NOMO-1 treated with DMSO at 0.1 percent for 48 hours (cell line): ENCODE results near the gene PDPN.
"Not testable (repeated sequence)": the region's sequence is repeated elsewhere in the genome, so short reads cannot be mapped to it uniquely, and the experiment has no call there.

Experiments used
- DNase-seq: peaks from one replicate; lab custom pipeline; 2025; ENCODE audit not compliant: unreplicated experiment; lab: John Stamatoyannopoulos, UW

Gene PDPN, protein sequence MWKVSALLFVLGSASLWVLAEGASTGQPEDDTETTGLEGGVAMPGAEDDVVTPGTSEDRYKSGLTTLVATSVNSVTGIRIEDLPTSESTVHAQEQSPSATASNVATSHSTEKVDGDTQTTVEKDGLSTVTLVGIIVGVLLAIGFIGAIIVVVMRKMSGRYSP

GRCh38 chr1:13583595-13583965 lies at the start of gene PDPN:
Gene PDPN (plus strand): TSS chr1:13583832. CDS start chr1:13584034, 202 bp downstream.
- no peak for DNase-seq

- DNase-seq = no peak
Observed at GRCh38 chr1:13535227-13535626, 48.4 kb upstream of the PDPN start.

DNA sequence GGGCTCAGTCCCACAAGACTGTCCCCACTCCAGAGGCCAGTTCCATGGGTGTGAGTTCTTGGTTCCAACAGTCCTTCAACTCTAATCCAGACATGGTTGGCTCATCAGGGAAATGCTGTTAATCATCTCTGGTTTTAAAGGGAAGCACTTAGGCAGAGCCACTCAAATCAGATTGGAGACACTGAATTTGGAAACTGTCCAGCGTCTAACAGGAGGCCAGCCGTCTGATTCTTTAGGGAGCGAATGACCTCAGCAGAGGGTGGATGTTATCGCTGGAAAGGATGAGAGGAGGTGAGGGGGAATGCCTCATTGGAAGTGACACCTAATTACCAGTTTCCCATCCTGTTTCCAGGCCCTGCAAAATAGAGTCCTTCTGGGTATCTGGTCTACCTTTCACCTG lies 47.1 kb upstream of the PDPN start:
- no peak for DNase-seq

DNA sequence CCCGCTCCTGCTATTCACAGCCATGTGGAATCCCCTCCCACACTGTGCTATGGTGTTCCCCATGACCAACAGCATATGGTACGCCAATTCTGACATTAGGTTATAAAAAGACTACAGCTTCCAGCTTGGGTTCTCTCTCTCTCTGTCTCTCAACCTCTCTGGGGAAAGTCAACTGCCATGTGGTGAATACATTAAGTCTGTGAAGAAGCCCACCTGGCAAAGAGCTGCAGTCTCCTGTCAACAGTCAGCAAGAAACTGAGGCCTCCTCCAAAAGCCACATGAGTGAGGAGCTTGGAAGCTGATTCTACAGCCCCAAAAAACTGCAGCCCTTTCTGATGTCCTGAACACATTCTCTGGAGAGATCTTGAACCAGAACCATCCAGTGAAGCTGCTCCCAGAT lies 44.8 kb upstream of the PDPN start:
- DNase-seq = no peak

GRCh38 chr1:13539683-13540082 lies 43.9 kb upstream of the PDPN start:
- no peak for DNase-seq

DNA sequence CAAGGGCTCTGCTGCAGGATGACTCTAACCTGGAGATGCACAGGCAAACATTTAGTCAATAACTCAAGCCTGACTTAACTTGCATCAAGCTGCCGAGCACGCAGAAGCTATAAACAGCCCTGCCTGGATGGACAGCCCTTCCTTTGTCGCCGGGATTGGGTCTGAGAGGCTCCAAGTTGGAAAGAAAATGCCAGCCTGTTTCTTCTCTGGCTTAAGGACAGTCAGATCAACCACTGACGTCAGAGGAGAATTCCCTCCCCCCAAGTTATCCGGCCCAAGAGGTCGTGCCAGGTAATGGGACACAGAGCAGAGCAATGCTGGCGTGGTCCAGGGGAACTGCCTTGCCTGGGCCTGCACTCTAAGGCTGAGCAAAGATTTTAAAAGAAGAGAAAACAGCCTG lies 42.8 kb upstream of the PDPN start:
- DNase-seq = no peak

GRCh38 chr1:13541435-13542215 lies 42.0 kb upstream of the PDPN start:
- no peak for DNase-seq

GRCh38 chr1:13543451-13544220 lies 40.0 kb upstream of the PDPN start:
- DNase-seq = no peak

GRCh38 chr1:13544221-13544556 lies 39.4 kb upstream of the PDPN start:
- no peak for DNase-seq

DNA sequence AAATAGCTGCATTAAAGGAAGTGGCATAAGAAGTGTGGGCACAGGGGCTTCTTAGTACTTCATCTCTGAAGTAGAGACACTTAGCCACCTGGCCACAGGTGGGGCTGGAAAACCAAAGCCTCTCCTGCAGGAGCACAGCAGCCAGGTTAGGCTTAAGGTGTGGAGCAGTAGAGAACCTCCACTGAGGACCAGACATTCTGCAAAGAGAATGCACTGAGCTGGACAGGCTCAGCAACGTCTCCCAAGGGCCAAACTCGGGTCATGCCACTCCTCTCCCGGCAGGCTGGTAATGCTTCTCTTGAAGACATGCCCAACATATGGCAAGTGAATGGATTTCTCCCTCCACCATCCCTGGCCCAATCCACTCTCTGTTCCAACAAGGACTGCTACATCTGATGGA lies 36.8 kb upstream of the PDPN start:
- no peak for DNase-seq

- no peak for DNase-seq
Observed at GRCh38 chr1:13548281-13548680, 35.4 kb upstream of the PDPN start.

DNA sequence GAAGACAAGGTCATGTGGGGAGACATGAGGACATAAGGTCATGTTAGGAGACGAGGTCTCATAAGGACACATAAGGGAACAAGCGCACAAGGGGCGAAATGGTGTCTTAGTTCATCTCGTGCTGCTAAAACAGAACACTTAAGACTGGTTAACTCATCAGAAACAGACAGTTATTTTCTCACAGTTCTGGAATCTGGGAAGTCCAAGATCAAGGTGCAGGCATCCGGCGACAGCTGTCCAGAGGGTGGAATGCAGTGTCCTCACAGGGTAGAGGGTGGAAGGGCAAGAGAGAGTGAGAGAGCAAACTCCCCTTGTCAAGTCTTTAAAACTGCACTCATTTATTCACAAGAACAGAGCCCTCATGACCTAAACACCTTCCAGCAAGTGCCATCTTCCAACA lies 34.6 kb upstream of the PDPN start:
- DNase-seq = no peak

- no peak for DNase-seq
Observed at GRCh38 chr1:13549521-13549920, 34.1 kb upstream of the PDPN start.

DNA sequence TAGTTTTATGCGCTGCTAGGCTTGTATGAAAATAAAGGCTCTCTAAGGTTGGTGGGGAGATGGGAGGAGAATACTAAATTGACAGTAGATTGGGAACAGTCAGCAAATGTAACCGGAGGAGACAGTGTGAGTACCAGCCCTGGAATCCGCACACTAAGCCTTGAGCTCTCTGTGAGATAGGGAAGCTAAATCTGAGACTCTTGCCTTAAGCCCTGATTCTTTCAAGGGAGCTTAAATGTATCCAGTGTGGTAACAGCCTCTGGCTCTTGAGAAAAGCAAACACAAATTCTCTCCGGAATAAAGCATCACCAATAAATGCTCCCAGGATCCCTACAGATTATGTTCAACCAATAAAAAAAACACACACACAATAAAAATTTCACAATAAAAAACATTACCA lies 33.0 kb upstream of the PDPN start:
- no peak for DNase-seq

- no peak for DNase-seq
Observed at GRCh38 chr1:13554798-13555197, 28.8 kb upstream of the PDPN start.

DNA sequence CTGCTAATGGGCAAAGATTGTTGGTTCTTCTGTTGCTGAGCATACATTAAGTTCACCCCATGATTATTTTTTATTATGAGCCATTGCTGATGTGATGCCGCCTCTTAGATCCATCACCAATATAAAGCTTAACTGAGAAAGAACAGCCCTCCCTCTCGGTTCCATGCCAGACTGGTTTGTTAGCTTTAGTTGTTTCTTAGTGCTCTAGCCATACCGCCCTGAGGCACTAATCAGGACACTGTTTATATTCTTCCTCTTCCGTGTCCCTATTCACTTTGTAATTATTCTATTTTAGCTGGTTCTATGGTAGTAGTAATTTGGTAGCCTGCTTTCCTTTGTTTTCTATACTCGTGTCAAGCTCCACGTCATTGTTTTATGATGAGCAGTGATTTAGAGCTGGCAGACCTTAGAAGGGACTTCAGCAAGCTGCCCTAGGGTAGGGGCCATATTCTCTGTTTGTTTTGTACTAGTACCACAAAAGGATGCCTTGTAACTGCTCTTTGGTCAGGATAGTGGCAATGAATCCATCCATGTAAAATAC lies 27.3 kb upstream of the PDPN start:
- DNase-seq = no peak

- DNase-seq = no peak
Observed at GRCh38 chr1:13560541-13560940, 23.1 kb upstream of the PDPN start.

- not testable (repeated sequence) for DNase-seq
Observed at GRCh38 chr1:13562981-13563380, 20.7 kb upstream of the PDPN start.

DNA sequence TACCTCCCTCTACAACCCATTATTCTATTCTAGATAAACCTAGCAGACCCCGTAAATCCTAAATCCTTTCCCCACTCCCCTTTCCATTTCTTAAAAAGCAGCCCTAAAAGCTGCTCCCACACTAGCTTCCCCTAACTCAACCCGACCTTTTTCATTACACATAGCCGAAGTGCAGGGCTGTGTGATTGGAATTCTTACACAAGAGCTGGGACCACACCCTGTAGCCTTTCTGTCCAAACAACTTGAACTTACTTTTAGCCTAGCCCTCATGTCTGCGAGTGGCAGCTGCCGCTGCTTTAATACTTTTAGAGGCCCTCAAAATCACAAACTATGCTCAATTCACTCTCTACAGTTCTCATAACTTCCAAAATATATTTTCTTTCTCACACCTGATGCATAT lies 19.6 kb upstream of the PDPN start:
- DNase-seq = no peak

GRCh38 chr1:13570435-13570834 lies 13.2 kb upstream of the PDPN start:
- DNase-seq = not testable (repeated sequence)

GRCh38 chr1:13570924-13571323 lies 12.7 kb upstream of the PDPN start:
- DNase-seq = no peak

- DNase-seq = no peak
Observed at GRCh38 chr1:13573586-13573985, 10.0 kb upstream of the PDPN start.
